Left cardiac atrium (tissue), 4 donors: Measurements from ENCODE around the gene FBN1. TPM values are rescaled to one million over a fixed set of nuclear protein-coding genes. Genes with fewer than 3 reads are reported as not detected.

ENCODE experiments used
- ATAC-seq, 2 donors: fragments of 200-7000 bp; cut with Tn5 transposase; one replicate each; pipeline ENCODE4 v1.9.1; 2020; ENCODE audit warnings: mild to moderate bottlenecking in 2 of 2, moderate library complexity in 2 of 2
- DNase-seq: peaks from one replicate; pipeline ENCODE4 v3.0.0-alpha.2; 2020
- intact Hi-C, 2 donors: fragments of 100-400 bp; cut with DNase I; formaldehyde crosslinking; loops; one replicate each; pipeline versions ENCODE4 v1.14.1 to v1.15.1; 2022 to 2023
- total RNA-seq, 2 donors: library from RNA; stranded (reverse); fragmentation: NEBNext Ultra II Directional; extraction: Animal tissue kit (Norgen Biotek cat#: 25700); gene quantifications; one replicate each; pipeline ENCODE4 v1.2.1, GENCODE V29; 2021
- donor health status: DM: no; HTN: yes; CAD: no.
- donor health status: DM: no; HTN: yes; CAD: no; lungs with severe emphysema.
- donor health status: DM: yes; HTN: yes; CAD: no.
- donor health status: Dilated cardiomyopathy.

FBN1 gene
- total RNA-seq, 2 donors from 2014 or later, result 105 to 110 TPM

DNA sequence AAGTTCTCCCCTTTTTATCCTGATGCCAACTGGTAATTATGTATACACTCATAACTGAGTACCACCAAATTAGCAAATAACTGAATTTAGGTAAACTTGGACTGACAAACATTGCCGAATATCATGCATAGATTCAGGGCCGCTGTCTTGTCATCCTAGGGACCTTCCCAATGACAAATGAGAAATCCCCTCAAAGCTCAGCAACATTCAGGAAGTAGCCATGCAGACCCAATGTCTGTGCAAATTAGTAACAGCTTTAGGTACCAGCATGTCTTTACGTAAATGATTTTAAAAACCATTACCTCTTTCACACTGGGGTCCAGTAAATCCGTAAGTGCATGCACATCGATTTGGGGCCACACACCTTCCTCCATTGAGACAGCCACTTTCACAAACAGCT lies 49.5 kb downstream of the FBN1 start:
- DNase-seq, result no peak
- intact Hi-C loops, result no loop called here
- ATAC-seq, result no peak

DNA sequence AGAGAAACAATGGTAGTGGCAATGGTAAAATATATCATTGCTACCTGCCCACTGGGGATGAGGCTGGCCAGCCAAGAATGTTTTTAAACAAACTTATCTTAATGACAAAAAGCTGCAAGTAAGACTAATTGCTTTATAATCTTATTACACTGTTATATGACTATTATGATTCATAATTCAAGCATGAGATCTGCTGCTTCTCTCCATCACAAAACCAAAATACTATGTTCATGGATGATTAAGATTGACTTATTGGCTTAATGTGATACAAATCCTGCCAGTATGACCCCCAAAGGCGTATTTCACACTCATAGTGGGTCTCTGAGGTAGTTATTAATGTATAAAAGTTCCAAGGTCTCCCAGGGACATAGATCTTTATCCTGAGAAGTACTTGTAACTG lies 52.6 kb downstream of the FBN1 start:
- intact Hi-C loops, result no loop called here
- DNase-seq (no peak), ATAC-seq (peak in 1 of 2 donors; percentile 19)

DNA sequence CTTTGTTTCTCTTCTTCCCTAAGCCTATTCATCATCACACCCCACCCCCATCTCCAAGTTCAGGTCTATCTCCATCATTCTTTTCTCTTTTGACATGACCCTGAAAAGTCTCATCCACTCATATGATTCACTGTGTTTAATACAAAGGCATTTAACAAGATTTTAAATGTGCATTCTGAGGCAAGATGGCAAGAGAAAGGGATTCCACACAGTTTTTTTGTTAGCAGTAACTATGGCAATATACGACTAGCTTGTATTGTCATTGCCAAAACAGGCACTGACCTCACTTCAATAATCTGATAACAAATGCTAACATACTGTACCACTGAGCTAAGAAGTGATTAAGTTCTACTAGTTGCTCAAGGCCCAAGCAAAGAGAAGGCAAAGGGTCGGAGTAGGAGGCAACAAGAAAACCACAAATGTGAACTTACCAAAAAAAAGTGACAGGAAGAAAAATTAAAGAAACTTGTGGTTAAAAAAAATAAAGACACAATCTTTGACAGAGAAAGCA lies 53.2 kb downstream of the FBN1 start:
- intact Hi-C loops, result no loop called here
- DNase-seq, result no peak
- ATAC-seq, result peak; percentile 25 to 90

DNA sequence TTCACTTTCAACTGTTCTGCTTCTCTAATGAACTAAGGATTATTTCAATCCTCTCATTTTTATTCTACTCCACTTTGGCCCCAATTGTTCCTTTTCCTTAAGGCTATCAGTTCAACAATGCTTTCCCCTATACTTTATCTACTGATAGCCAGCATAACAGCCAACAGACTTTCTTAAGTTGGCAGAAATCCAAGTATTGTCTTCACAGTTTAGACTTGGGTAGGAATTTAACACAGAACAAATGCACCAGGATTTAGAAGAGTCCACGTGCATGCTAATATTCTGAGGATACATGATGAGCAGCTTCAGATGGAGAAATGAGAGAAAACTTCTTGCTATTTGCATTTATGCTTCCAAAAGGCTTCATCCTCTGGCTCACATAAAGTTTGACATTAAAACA lies 54.8 kb downstream of the FBN1 start:
- DNase-seq (no peak), ATAC-seq (peak in 1 of 2 donors; percentile 18)
- intact Hi-C loops, result no loop called here

DNA sequence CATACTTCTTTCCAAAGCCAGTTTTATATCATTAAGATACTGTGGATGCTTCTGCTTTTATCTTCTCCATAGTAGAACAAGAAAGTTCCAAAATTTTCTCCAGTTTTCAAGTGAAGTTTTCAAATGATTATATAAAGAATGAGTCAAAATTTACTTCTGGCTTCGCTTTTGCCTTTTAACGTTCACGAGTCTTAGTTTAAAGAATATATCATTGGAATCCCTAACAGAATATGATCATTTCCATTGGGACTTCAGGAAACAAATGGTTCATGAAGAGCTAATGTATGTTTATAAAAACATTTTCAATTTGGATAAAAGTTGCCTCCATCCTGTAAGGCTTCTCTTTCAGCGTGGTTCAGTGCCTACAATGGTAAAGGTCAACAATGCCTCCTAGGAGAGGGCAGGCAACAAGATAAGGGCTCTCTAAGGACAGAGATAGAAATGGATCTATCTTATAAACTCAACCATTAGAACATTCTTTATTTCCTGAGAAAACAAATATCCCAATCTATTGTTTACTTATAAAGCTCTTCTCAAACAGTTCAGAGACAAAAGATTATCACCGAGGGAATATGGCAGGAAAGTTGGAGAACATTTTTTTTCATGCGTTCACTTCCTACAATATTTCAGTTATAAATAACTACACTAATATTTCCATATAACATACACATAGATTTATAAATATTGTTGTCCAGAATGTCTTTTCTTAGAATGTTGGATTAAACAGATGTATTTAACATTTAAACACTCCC lies 60.5 kb downstream of the FBN1 start:
- intact Hi-C loops, result no loop called here
- DNase-seq (no peak), ATAC-seq (no peak)

DNA sequence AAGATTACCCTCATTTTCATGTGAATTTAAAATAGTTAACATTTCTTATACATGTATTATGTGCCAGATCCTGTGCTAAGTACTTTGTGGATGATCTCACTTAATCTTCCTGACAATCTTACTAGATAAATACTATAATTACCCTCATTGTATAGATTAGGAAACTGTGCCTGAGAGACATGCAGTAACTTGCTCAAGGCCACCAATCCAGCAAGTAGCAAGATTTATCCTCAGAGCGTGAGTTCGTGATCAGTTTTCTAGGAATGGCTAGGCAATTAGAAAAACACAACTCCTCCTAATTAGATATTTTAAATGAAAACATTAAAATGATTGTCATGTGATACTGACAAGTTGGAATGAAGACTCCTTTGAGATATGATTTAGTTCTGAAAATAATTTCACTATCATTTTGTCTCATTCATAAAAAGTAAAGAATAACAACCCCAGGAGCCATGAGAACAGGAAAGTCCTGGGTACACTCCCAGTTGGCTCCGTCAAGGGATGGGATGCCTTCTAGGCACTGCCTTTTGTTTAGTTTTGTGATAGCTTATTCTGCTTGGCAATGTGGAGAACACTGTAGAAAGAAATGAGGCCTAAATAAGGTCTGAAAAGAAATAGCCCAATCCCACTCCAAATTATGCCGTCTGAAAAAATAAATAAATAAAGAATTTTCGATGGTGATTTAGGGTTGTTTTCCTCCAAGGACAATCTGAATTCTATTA lies 61.3 kb downstream of the FBN1 start:
- no peak for ATAC-seq
- no peak for DNase-seq
- intact Hi-C loops, result no loop called here

DNA sequence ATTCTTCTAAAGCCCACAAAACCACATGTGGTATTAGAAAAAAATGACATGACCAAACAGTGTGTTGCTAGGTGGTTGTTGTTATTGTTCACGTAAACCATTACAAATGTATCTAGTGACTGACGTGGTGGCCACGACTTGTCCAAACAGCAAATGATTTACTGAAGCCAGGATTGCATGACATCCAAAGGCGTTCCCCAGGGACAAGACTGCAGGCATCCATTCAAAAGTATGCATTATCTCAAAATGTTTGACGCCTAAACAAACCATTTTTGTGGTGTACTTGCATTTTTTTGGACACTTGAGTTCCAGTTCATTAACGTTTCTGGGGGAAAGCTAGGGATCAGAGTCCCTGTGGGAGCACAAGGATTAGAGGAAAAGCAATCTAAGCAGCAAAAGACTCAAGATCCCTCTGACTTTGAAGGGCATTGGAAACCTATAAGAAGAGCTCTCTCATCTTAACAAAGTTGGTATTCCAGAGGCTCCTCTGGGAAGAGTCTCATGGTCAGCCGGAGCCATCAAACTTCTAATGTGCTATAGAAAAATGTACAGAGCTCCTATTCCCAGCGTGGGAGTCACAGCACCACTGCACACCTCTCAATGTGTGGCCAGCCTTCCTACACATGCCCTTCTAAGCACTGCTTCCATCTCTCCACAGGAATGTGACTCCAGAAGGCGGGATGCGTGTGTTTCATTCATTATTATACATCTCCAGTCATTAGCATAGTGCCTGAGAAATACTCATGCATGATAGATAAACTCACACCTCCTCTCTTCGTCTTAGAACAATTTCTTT lies 62.9 kb downstream of the FBN1 start:
- intact Hi-C loops, result no loop called here
- peak; percentile 27 for DNase-seq
- peak; percentile 45 to 46 for ATAC-seq

DNA sequence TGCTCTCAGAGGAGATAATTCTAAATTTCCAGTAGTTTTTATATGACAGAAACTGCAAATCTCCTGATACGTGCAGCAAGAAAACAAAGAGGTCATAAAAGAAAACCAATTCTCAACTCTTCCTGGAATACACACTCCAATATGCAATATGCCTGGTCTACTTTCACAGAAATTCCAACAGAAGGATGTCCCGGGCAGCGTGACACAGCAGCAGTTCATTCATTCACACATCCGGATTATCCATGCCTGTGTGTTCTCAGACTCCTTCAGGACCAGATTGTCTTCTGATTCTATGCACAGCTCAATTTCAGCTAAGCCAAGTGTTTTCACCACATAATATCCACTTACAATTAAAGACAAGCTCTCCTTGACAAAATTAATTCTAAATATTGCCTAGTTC lies 64.3 kb downstream of the FBN1 start:
- DNase-seq (no peak), ATAC-seq (peak in 1 of 2 donors; percentile 24)
- intact Hi-C loops, result no loop called here

DNA sequence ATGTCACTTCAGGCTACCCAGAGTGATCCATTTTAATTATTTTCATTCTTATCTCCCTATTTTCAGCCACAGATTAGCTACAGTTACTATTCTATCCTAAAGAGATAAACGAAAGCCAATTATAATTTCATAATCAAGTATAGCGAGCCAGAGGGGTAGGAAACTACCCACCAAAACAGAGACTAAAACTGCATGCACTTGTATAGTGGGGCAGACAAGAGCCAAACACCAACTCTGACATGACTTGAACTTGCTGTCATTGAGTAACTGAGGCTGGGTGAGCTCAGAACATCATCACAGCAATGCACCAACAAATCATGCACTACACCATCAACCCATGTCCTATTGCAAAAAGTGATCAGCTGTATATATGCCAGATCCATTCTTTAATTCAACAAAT lies 64.8 kb downstream of the FBN1 start:
- intact Hi-C loops, result no loop called here
- ATAC-seq (peak; percentile 35 to 47), DNase-seq (no peak)

DNA sequence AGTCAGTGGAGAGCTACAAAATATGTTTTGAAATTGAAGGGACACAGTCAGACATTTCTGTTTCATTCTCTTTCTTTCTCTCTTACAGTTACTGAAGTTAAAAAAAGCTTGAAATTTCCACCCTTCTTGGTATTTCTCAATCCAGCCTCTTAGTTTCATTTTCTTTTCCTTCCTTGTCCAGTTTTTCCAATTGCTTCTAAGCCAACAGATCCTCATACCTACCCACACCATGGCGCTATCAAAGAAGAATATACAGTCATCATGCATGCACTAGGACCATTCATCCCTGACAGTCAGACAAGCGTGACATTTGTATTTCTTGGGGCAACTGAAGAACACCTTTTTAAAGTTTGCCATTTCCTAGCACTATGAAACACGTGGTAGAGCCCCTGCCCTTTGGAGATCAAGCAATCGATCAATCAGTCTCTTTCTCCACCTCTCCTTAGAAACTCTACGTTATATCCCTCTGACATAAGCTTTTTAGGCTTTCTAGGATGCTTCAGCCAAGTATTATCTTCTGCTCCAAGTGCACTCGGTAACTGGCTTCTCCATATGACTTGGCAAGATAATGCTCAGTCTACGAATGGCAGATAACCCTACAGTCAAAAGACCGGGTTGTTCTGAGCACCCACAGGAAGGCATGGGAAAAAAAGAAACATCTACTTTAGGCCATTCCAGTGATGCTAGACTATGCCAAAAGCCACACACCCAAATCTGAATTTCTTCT lies 65.4 kb downstream of the FBN1 start:
- ATAC-seq, result peak; percentile 44 to 47
- intact Hi-C loops, result no loop called here

DNA sequence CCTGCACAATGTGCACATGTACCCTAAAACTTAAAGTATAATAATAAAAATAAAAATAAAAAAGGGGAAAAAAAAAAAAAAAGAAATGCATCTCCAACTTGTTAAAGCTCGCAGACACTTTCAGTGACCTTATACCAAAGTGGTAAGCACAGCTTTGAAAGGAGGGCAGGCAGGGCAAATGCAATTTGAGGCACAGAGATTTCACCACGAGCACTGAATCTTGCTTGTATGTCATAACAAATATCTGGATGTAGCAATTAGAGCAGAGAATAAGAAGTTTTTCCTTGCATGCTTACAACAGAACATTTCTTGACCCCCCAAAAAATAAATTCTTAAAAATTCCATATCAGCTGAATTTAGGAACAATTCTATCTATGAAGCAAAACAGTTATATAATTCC lies 66.5 kb downstream of the FBN1 start:
- ATAC-seq (no peak), DNase-seq (no peak)
- intact Hi-C loops, result no loop called here

More for the DNA sequence above, 65.4 kb downstream of the FBN1 start:
- no peak for DNase-seq

DNA sequence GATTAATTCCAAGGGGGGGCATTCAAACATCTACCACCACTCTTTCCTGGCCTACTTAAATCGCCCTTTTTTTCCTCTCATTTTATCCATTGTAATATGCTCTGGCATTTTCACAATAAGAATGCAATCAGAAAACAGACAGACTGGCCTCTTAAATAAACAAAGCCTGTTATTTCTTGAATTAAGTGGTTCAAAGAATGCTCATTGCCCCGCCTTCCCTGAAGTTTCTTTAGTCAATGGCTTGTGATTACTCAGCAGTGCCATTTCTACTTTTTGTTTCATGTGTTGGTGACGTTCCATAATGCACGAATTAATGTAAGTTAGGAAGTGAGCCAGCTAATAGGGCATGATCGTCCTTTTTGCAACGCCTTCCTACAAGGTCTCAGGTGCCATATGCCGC lies 68.0 kb downstream of the FBN1 start:
- ATAC-seq (no peak), DNase-seq (no peak)
- intact Hi-C loops, result no loop called here

DNA sequence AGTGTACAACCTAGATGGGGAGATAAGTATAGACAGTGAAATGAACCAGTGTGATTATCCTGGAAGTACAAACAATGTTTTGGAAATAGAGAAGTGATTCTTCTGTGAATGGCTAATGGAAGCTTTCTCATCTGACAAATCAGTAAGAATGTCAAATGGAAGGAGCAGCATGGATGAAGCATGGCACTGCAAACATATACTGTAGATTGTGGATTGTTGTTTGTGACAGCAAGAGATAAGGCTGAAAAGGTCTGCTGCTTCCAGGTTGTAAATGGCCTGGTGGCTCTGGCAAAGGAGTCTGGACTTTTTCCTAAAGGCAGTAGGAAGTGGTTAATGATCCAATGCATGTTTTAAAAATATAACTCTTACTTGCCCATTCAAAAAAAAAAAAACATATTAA lies 71.3 kb downstream of the FBN1 start:
- DNase-seq (no peak), ATAC-seq (no peak)
- intact Hi-C loops, result no loop called here

DNA sequence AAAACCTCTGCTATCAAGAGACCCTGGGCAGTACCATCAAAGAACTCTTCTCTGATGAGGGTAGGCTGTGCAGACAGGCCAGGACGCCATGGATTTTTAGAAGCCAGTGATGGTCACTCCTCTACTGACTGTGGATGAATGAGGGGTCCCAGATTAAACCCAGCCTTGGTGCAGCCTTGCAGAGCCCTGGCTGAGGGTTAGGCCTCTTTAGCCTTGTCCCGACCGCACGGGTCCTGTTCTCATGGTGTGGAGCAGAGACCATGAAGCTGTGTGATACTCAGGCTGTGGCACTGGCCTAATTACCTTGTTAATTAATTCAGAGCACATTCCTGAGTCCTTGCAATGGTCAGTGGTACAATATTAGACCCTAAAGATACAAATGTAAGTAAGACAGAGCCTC lies 71.7 kb downstream of the FBN1 start:
- no peak for DNase-seq
- ATAC-seq, result no peak
- intact Hi-C loops, result no loop called here

DNA sequence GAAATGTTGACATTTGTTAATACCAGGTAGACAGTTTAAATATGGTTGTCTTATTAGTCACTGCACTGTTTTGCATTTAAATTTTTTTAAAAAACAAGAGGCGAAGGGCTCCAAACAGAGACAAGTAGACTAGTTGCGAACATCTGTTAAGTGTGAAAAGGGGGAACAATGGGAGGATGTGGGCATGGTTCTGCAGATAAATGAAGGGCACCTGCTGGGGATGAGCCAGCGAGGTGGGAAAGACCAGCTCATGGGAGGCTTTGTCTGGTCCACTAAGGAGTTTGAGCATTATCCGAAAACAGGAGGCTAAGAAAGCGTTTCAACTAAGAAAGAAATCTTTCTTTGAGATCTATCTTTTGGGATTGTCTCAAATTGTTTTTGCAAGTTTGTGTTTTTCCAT lies 72.7 kb downstream of the FBN1 start:
- intact Hi-C loops, result no loop called here
- DNase-seq, result no peak
- ATAC-seq, result no peak

DNA sequence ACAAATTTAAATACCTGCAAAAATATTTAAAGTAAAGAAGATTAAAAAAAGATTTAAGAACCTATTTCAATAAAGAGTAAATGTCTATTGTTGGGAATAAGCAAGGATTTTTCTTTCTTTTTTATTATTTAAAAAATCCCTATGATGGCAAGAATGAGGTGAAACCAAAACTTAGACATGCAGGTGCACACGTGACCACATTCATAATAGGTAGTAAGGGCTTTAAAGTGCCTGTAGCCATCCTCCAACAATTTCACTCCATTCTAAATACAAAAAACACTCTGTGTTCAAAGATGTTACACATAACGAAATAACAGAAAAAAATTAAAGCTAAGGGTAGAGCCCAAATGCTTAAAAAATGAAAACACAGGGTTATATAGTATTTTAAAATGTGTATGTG lies 74.0 kb downstream of the FBN1 start:
- intact Hi-C loops, result no loop called here
- no peak for DNase-seq
- ATAC-seq, result no peak

DNA sequence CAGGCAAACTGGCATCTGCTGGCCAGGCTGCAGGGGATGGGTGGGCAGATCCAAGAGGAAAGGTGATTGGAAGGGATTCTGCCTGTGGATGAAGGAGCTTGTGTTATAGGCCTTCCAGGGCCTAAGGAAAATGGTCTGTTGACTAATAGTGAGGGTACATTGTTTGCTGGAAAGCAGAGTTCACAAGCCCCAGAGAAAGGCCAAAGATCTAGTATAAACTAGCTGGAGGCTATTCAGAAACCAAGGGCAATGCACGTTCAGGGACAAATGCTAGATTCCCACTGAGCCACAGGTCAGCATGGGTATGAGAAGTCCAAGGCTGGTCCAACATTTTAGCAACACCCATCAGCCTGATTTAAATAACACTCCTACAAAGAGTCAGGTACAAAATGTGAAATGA lies 74.7 kb downstream of the FBN1 start:
- no peak for DNase-seq
- intact Hi-C loops, result no loop called here
- no peak for ATAC-seq

DNA sequence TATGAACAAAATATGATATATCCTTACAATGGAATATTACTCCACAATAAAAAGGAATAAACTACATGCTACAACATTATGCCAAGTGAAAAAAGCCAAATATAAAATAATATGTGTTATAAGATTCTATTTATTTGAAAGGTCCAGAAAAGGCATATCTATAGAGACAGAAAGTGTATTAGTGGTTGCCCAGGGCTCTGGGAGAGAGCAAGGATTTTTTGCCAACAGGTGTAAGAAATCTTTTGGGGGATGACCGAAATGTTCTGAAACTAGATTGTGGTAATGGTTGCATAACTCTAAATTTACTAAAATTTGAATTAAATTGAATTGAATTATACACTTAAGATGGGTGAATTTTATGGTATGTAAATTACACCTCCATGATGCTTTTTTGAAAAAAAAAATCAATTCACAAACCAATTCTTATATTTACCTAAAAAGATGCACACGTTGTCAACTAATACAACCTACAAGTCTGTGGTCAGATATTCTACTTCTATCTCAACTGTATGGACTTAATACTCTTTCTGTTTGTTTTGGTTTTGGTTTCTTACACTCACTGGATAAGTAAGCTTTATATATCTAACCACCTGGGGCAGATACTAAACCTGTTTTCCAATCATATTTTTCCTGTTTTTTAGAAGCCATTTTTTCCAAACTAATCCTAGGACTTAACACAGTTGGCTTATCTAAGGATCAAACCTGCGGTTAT lies 75.8 kb downstream of the FBN1 start:
- intact Hi-C loops, result no loop called here
- no peak for DNase-seq
- no peak for ATAC-seq

DNA sequence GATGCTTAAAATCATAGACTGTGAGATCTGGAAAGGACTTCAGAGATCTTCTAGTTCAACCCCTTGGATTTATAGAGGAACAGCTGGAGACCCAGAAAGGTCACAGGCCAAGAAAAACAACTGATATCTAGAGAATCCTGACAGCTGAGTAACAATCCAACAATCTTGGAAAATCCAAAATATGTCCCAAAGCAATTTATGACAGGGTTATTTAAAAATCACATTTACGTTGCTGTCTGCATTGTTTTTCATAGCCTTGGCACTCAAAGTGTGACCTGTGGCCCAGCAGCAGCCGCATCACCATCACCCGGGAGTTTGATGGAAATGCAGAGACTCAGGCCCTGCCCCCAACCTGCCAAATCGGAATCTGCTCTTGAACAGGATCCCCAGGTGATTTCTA lies 78.8 kb downstream of the FBN1 start:
- intact Hi-C loops, result no loop called here
- DNase-seq (no peak), ATAC-seq (peak in 1 of 2 donors; percentile 66)
